Upper lobe of right lung (tissue), 1 donor: ENCODE measurements around the gene ATP5ME. TPM values are rescaled to one million over a fixed set of nuclear protein-coding genes. Genes with fewer than 3 reads are reported as not detected.
"Not testable (repeated sequence)": the region's sequence is repeated elsewhere in the genome, so short reads cannot be mapped to it uniquely, and the experiment has no call there.

ENCODE experiments used
- ATAC-seq: fragments of 200-7000 bp; cut with Tn5 transposase; one replicate; pipeline ENCODE4 v1.9.1; 2020; ENCODE audit warnings: mild to moderate bottlenecking, moderate library complexity
- DNase-seq: peaks from one replicate; pipeline ENCODE4 v3.0.0-alpha.2; 2020
- H3K27ac ChIP-seq: fragments of 200-600 bp; one replicate; pipeline ENCODE4 v1.8.0; 2022
- H3K27me3 ChIP-seq: fragments of 200-600 bp; one replicate; pipeline ENCODE4 v1.8.0; 2022; ENCODE audit warnings: mild to moderate bottlenecking
- H3K36me3 ChIP-seq: fragments of 200-600 bp; one replicate; pipeline ENCODE4 v1.8.0; 2022
- H3K4me1 ChIP-seq: fragments of 200-600 bp; one replicate; pipeline ENCODE4 v1.8.0; 2022
- H3K4me3 ChIP-seq: fragments of 200-600 bp; one replicate; pipeline ENCODE4 v1.8.0; 2022; ENCODE audit warnings: mild to moderate bottlenecking
- H3K9me3 ChIP-seq: fragments of 200-600 bp; one replicate; pipeline ENCODE4 v1.8.0; 2022
- CTCF ChIP-seq: fragments of 200-600 bp; IDR thresholded peaks from one replicate; pipeline ENCODE4 v1.8.0; 2022; ENCODE audit warnings: antibody characterized with exemption
- intact Hi-C: fragments of 100-400 bp; cut with DNase I; formaldehyde crosslinking; loops from one replicate; pipeline ENCODE4 v1.11.0; 2022
- total RNA-seq: library from RNA; stranded (reverse); fragmentation: NEBNext Ultra II Directional; extraction: Animal tissue kit (Norgen Biotek cat#: 25700); gene quantifications from one replicate; pipeline ENCODE4 v1.2.1, GENCODE V29; 2021
- donor health status: DM: no; HTN: yes; CAD: no; lungs with severe emphysema.

ATP5ME gene
- total RNA-seq, 1 donor from 2014 or later = 167 TPM

GRCh38 chr4:703336-704197, 29.5 kb upstream of the ATP5ME start:
- DNase-seq (no peak), ATAC-seq (no peak)
- intact Hi-C loops = no loop called here
- no peak overlapping the region for H3K4me3 ChIP-seq
- no peaks in the 10 kb centered on the region for H3K36me3 ChIP-seq
- no peaks in the 10 kb centered on the region for H3K27me3 ChIP-seq
- no peaks in the 10 kb centered on the region for H3K9me3 ChIP-seq
- H3K27ac ChIP-seq = no peak overlapping the region
- peaks cover 24% of the 10 kb centered on the region for H3K4me1 ChIP-seq
- TF ChIP-seq CTCF = no peak

GRCh38 chr4:702618-703048, 28.6 kb upstream of the ATP5ME start:
- Histone ChIP-seq H3K4me3 (no peak overlapping the region), H3K27me3 (no peaks in the 10 kb centered on the region), H3K4me1 (peaks cover 16% of the 10 kb centered on the region), H3K9me3 (no peaks in the 10 kb centered on the region), H3K27ac (no peak overlapping the region), H3K36me3 (no peaks in the 10 kb centered on the region)
- DNase-seq (no peak), ATAC-seq (no peak)
- intact Hi-C loops = no loop called here
- TF ChIP-seq CTCF = no peak

- no peaks in the 10 kb centered on the region for H3K27me3 ChIP-seq
- TF ChIP-seq CTCF = no peak
- H3K4me1 ChIP-seq = peaks cover 10% of the 10 kb centered on the region
- H3K36me3 ChIP-seq = no peaks in the 10 kb centered on the region
- H3K27ac ChIP-seq = no peak overlapping the region
- ATAC-seq (no peak), DNase-seq (no peak)
- intact Hi-C loops = no loop called here
- no peaks in the 10 kb centered on the region for H3K9me3 ChIP-seq
- no peak overlapping the region for H3K4me3 ChIP-seq
Observed at GRCh38 chr4:700587-701264, 26.6 kb upstream of the ATP5ME start.

- H3K4me1 ChIP-seq = peaks cover 10% of the 10 kb centered on the region
- ATAC-seq (no peak), DNase-seq (no peak)
- H3K9me3 ChIP-seq = no peaks in the 10 kb centered on the region
- no peaks in the 10 kb centered on the region for H3K36me3 ChIP-seq
- H3K4me3 ChIP-seq = no peak overlapping the region
- H3K27me3 ChIP-seq = no peaks in the 10 kb centered on the region
- intact Hi-C loops = no loop called here
- no peak for TF ChIP-seq CTCF
- H3K27ac ChIP-seq = peak overlapping the region; percentile 60
Observed at GRCh38 chr4:699816-700580, 25.9 kb upstream of the ATP5ME start.

GRCh38 chr4:694341-694940, 20.4 kb upstream of the ATP5ME start:
- H3K4me1 ChIP-seq = peaks cover 12% of the 10 kb centered on the region
- DNase-seq, H3K27me3 ChIP-seq, H3K36me3 ChIP-seq, H3K9me3 ChIP-seq, ATAC-seq, intact Hi-C loops, H3K27ac ChIP-seq, H3K4me3 ChIP-seq: not testable (repeated sequence)
